Gastrocnemius medialis (tissue), 4 donors: ENCODE results near the gene ARPP19. TPM values are rescaled to one million over a fixed set of nuclear protein-coding genes. Genes with fewer than 3 reads are reported as not detected.
"Not testable (repeated sequence)": the region's sequence is repeated elsewhere in the genome, so short reads cannot be mapped to it uniquely, and the experiment has no call there.

Source experiments
- ATAC-seq, 2 donors: fragments of 150-250 bp; one replicate each; pipeline ENCODE4 v1.9.1; 2016
- DNase-seq, 2 donors: peaks; one replicate each; pipeline ENCODE4 v3.0.0-alpha.2; 2019
- H3K27ac ChIP-seq, 4 donors: fragments of 200-600 bp; sonication (generic); 1 replicate in 1 of 4; 2 replicates in 3 of 4; pipeline ENCODE4 v1.5.1; 2016 to 2018; ENCODE audit warnings: mild to moderate bottlenecking in 2 of 4, moderate library complexity in 1 of 4
- H3K27me3 ChIP-seq, 3 donors: fragments of 200-600 bp; sonication (generic) in 2 of 3; 1 replicate in 1 of 3; 2 replicates in 2 of 3; pipeline versions ENCODE4 v1.5.1 to v1.6.0; 2016 to 2019; ENCODE audit warnings: mild to moderate bottlenecking in 1 of 3, moderate library complexity in 1 of 3
- H3K36me3 ChIP-seq, 2 donors: fragments of 200-600 bp; sonication (generic) in 1 of 2; one replicate each; pipeline ENCODE4 v1.5.1; 2017 to 2018
- H3K4me1 ChIP-seq, 2 donors: fragments of 200-600 bp; sonication (generic) in 1 of 2; one replicate each; pipeline ENCODE4 v1.5.1; 2016 to 2017; ENCODE audit warnings: mild to moderate bottlenecking in 2 of 2
- H3K4me3 ChIP-seq, 4 donors: fragments of 200-600 bp; sonication (generic) in 3 of 4; 1 replicate in 1 of 4; 2 replicates in 3 of 4; pipeline ENCODE4 v1.5.1; 2016 to 2019; ENCODE audit warnings: mild to moderate bottlenecking in 2 of 4
- H3K9me3 ChIP-seq, 3 donors: fragments of 200-600 bp; sonication (generic) in 2 of 3; 1 replicate in 1 of 3; 2 replicates in 2 of 3; pipeline ENCODE4 v1.5.1; 2016 to 2019
- POLR2A ChIP-seq, 2 donors: fragments of 450-650 bp; IDR thresholded peaks; one replicate each; pipeline ENCODE4 v1.6.1; 2017; ENCODE audit warnings: antibody characterized with exemption in 2 of 2, mild to moderate bottlenecking in 2 of 2, moderate library complexity in 2 of 2
- in situ Hi-C, 4 donors: fragments of 200-750 bp; cut with MboI; loops; one replicate each; pipeline versions ENCODE4 v1.15.0 to v1.8.0; 2017; ENCODE audit warnings: low sequenced_read_pairs in 4 of 4
- intact Hi-C: fragments of 100-400 bp; cut with DNase I; formaldehyde crosslinking; loops from one replicate; pipeline ENCODE4 v1.15.1; 2023; ENCODE audit warnings: low total_unique reads
- total RNA-seq, 4 donors: library from RNA; depleted of rRNA; stranded (reverse); fragments of >200 nt; gene quantifications; one replicate each; pipeline versions ENCODE4 v1.1.0 to v1.2.3, GENCODE V29; 2016
- TF ChIP-seq, protein P1 (sequence below), 5 experiments: fragments of 450-650 bp in 3 of 5; fragments of 200-600 bp in 2 of 5; sonication (generic) in 2 of 5; IDR thresholded peaks in 4 of 5; conservative IDR thresholded peaks in 1 of 5; 1 replicate in 4 of 5; 2 replicates in 1 of 5; pipeline ENCODE4 v1.5.1; 2016 to 2019; ENCODE audit warnings: antibody characterized with exemption in 5 of 5, mild to moderate bottlenecking in 3 of 5, moderate library complexity in 3 of 5

ARPP19 gene
- total RNA-seq, 4 donors from 2014 or later, result 153 to 428 (median 207) TPM

DNA sequence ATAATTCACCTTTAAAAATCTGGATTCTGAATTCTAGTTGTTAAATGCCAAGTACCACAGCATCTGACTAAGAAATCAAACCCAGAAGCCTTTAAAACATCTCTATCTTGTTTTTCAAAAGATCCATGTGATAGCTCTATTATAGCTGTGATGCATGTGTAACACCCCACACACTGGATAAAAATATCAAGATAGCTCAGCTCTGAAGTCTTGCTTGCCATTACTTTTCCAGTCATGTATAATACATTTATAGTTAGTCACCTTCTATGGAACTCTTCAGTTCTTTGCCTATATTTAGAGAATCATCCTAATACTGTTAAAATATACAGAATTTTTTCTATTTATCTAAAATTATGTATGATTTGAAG, 11.6 kb downstream of the ARPP19 start:
- peak in 1 of 2 donors; percentile 38 for TF ChIP-seq POLR2A (IDR thresholded peaks at IDR 0.05)
- TF ChIP-seq, protein P1, sequence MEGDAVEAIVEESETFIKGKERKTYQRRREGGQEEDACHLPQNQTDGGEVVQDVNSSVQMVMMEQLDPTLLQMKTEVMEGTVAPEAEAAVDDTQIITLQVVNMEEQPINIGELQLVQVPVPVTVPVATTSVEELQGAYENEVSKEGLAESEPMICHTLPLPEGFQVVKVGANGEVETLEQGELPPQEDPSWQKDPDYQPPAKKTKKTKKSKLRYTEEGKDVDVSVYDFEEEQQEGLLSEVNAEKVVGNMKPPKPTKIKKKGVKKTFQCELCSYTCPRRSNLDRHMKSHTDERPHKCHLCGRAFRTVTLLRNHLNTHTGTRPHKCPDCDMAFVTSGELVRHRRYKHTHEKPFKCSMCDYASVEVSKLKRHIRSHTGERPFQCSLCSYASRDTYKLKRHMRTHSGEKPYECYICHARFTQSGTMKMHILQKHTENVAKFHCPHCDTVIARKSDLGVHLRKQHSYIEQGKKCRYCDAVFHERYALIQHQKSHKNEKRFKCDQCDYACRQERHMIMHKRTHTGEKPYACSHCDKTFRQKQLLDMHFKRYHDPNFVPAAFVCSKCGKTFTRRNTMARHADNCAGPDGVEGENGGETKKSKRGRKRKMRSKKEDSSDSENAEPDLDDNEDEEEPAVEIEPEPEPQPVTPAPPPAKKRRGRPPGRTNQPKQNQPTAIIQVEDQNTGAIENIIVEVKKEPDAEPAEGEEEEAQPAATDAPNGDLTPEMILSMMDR (IDR thresholded peaks at IDR 0.05 in 4 of 5, conservative IDR thresholded peaks at IDR 0.05 in 1 of 5), result no peak
- Histone ChIP-seq H3K9me3 (no peaks in the 10 kb centered on the region), H3K4me3 (peak overlapping the region in 3 of 4 donors; percentile 0 to 46 (median 38)), H3K36me3 (peaks cover 0 to 24% of the 10 kb centered on the region in 2 donors), H3K27ac (peak overlapping the region; percentile 68 to 86 (median 76)), H3K4me1 (peaks cover 78 to 90% of the 10 kb centered on the region in 2 donors), H3K27me3 (no peaks in the 10 kb centered on the region)
- intact Hi-C loops (loop anchor here (10.0 kb wide), 1 partner anchor 178 kb away; no protein-coding TSS in a partner anchor), in situ Hi-C loops (loop anchor here in 1 of 4 donors (25.0 kb wide), 1 partner anchor 105 kb away; no protein-coding TSS in a partner anchor)
- DNase-seq (no peak), ATAC-seq (peak; percentile 88 to 92)

DNA sequence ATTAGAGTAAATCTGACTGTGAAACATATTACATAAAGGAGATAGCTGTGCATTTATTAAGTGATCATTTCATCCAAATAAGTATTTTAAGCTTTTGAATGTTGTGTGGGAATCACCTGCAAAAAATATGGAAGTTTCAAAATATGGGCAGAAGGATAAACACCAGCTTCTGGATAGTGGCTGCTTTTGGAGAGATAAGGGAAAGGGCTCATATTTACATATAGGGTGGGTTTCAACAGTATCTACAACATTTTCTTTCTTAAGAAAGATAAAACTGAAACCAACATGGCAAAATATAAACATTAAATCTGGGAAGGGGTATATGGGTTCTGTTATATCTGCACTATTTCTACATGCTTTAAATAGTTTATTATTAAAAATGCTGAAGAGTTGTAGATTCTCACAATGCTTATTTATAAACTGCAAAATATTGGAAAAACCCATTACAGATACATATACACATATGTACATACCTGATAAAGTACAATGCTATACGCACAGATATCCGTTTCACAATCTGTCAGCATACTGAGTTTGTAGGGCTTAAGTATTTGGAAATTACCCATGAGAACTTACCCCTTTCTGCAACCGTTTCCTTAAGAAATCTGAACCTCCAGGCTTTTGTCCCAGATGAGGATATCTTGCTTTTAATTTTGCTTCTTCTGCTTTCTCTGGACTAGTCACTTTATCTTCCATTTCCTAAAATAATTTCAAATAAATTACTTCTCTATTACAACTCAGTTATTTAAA, 12.1 kb downstream of the ARPP19 start:
- intact Hi-C loops, result loop anchor here (10.0 kb wide), 1 partner anchor 178 kb away; no protein-coding TSS in a partner anchor
- ATAC-seq (peak; percentile 12 to 41), DNase-seq (no peak)
- TF ChIP-seq, protein P1 (IDR thresholded peaks at IDR 0.05 in 4 of 5, conservative IDR thresholded peaks at IDR 0.05 in 1 of 5), result no peak
- TF ChIP-seq POLR2A (IDR thresholded peaks at IDR 0.05), result no peak
- Histone ChIP-seq H3K4me3 (peak overlapping the region in 3 of 4 donors; percentile 12 to 46 (median 38)), H3K27me3 (no peaks in the 10 kb centered on the region), H3K27ac (peak overlapping the region; percentile 68 to 86 (median 76)), H3K4me1 (peaks cover 76 to 85% of the 10 kb centered on the region in 2 donors), H3K9me3 (no peaks in the 10 kb centered on the region), H3K36me3 (peaks cover 0 to 29% of the 10 kb centered on the region in 2 donors)
- in situ Hi-C loops, result loop anchor here in 1 of 4 donors (25.0 kb wide), 1 partner anchor 106 kb away; no protein-coding TSS in a partner anchor

DNA sequence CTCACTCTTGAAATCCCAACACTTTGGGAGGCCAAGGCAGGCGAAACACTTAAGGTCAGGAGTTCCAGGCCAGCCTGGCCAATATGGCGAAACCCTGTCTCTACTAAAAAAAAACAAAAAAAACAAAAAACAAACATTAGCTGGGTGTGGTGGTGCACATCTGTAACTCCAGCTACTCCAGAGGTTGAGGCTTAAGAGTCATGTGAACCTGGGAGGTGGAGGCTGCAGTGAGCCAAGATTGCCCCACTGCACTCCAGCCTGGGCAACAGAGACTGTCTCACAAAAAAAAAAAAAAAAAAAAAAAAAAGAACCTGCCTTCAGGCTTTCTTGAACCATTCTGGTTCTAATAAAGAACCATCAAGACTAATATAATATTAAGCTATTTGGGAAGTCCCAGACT, 16.5 kb downstream of the ARPP19 start:
- no peak for DNase-seq
- Histone ChIP-seq H3K27ac (peak overlapping the region; percentile 44 to 86 (median 70)), H3K27me3 (no peaks in the 10 kb centered on the region), H3K36me3 (peaks cover 0 to 71% of the 10 kb centered on the region in 2 donors), H3K4me1 (peaks cover 32 to 45% of the 10 kb centered on the region in 2 donors), H3K4me3 (no peak overlapping the region), H3K9me3 (no peaks in the 10 kb centered on the region)
- intact Hi-C loops, result loop anchor here (10.0 kb wide), 1 partner anchor 182 kb away; no protein-coding TSS in a partner anchor
- in situ Hi-C loops, result loop anchor here in 1 of 4 donors (25.0 kb wide), 1 partner anchor 110 kb away; no protein-coding TSS in a partner anchor
- no peak for ATAC-seq
- TF ChIP-seq, protein P1 (IDR thresholded peaks at IDR 0.05 in 4 of 5, conservative IDR thresholded peaks at IDR 0.05 in 1 of 5), result no peak
- no peak for TF ChIP-seq POLR2A (IDR thresholded peaks at IDR 0.05)

DNA sequence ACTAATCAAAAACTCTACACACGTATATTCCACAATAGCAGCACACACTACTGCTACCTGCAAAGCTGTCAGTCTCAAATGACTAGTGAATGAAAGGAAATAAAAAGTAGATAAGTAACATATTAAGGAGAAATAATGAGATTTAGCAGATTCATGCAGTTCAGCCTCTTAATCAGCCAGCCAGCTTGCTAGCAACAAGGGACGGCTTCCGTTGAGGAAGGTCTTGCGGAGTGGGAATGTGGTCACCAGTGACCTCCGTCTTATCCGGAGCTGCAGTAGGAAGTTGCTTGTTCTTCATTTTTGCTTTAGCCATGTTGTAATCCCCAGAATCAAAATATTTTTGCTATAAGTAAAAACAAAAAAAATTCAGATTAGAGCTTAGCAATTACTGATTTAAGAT, 17.1 kb downstream of the ARPP19 start:
- peaks cover 0 to 74% of the 10 kb centered on the region in 2 donors for H3K36me3 ChIP-seq
- intact Hi-C loops (loop anchor here (10.0 kb wide), 1 partner anchor 183 kb away; no protein-coding TSS in a partner anchor), in situ Hi-C loops (loop anchor here in 1 of 4 donors (25.0 kb wide), 1 partner anchor 111 kb away; no protein-coding TSS in a partner anchor)
- no peak overlapping the region for H3K4me3 ChIP-seq
- ATAC-seq (no peak), DNase-seq (no peak)
- no peaks in the 10 kb centered on the region for H3K9me3 ChIP-seq
- peak overlapping the region in 3 of 4 donors; percentile 26 to 86 (median 44) for H3K27ac ChIP-seq
- no peaks in the 10 kb centered on the region for H3K27me3 ChIP-seq
- peaks cover 28 to 40% of the 10 kb centered on the region in 2 donors for H3K4me1 ChIP-seq
- TF ChIP-seq, protein P1 (IDR thresholded peaks at IDR 0.05 in 4 of 5, conservative IDR thresholded peaks at IDR 0.05 in 1 of 5), result no peak
- TF ChIP-seq POLR2A (IDR thresholded peaks at IDR 0.05), result no peak

DNA sequence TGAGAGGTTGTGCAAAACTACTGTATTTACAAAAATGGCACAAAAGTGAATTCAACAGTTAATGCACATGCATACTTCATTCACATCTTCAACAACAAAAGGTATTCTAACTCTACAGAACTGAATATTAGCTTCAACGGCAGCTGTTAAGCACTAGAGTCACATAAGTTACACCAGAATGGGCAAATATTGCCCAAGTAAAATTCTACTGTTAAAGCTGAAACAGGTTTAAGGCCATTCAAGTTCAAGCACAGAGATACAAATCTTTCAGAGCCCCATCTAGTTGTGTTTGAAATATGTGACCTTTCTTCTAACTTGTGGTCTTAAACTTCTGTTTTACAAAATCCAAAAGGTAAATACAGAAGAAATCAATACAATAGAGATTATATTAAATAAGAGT, 17.6 kb downstream of the ARPP19 start:
- DNase-seq, H3K27me3 ChIP-seq, ATAC-seq, H3K9me3 ChIP-seq, H3K4me3 ChIP-seq: not testable (repeated sequence)
- intact Hi-C loops, result loop anchor here (10.0 kb wide), 1 partner anchor 184 kb away; no protein-coding TSS in a partner anchor
- Histone ChIP-seq H3K27ac (peak overlapping the region in 2 of 4 donors; percentile 1 to 12), H3K4me1 (peaks cover 22 to 34% of the 10 kb centered on the region in 2 donors), H3K36me3 (peaks cover 0 to 74% of the 10 kb centered on the region in 2 donors)
- in situ Hi-C loops, result loop anchor here in 1 of 4 donors (25.0 kb wide), 1 partner anchor 111 kb away; no protein-coding TSS in a partner anchor
